Panc1 (cell line): Measurements from ENCODE around the gene RNF39. TPM values are rescaled to one million over a fixed set of nuclear protein-coding genes. Genes with fewer than 3 reads are reported as not detected.

Source experiments
- ATAC-seq: fragments of 200-7000 bp; cut with Tn5 transposase; 2 replicates; pipeline ENCODE4 v1.9.1; 2020; ENCODE audit warnings: mild to moderate bottlenecking, moderate library complexity
- BruUV-seq: library from RNA; stranded (reverse); fragments of 400-500 nt; replicated peaks from 2 replicates; lab custom pipeline; 2021; lab: Mats Ljungman, UMichigan
- CTCF ChIA-PET: fragments of 300-600 bp; sonication (Branson Sonifier 250); formaldehyde crosslinking; loops from one replicate; lab custom pipeline; 2022; ENCODE audit warnings: antibody characterized with exemption; lab: Charles Lee
- POLR2A ChIA-PET: fragments of 300-600 bp; sonication (Branson Sonifier 250); formaldehyde crosslinking; loops from one replicate; lab custom pipeline; 2022; ENCODE audit warnings: antibody characterized with exemption; lab: Charles Lee
- DNase-seq: peaks from one replicate; pipeline ENCODE4 v3.0.0-alpha.2; 2010; ENCODE audit warnings: low read depth, low spot score
- H3K27ac ChIP-seq: 2 replicates; pipeline ENCODE4 v1.5.1; 2011; ENCODE audit warnings: mild to moderate bottlenecking, low read length, inconsistent platforms
- H3K27me3 ChIP-seq: fragments of 200-500 bp; sonication (Bioruptor generic); 2 replicates; pipeline ENCODE4 v1.6.0; 2014; ENCODE audit warnings: low read length, inconsistent platforms; ENCODE audit not compliant: control insufficient read depth, insufficient read depth
- H3K36me3 ChIP-seq: fragments of 200-500 bp; sonication (Bioruptor generic); 2 replicates; pipeline ENCODE4 v1.5.1; 2014; ENCODE audit warnings: inconsistent platforms, mild to moderate bottlenecking, low read length, moderate library complexity; ENCODE audit not compliant: control insufficient read depth, insufficient read depth
- H3K4me1 ChIP-seq: 2 replicates; pipeline ENCODE4 v1.5.1; 2011; ENCODE audit warnings: inconsistent platforms, mild to moderate bottlenecking, low read length, moderate library complexity; ENCODE audit not compliant: control insufficient read depth, insufficient read depth
- H3K4me3 ChIP-seq, 2 experiments: 2 replicates each; pipeline ENCODE4 v1.5.1; 2011 to 2012; ENCODE audit warnings: low read depth in 2 of 2, low read length in 2 of 2, mild to moderate bottlenecking in 2 of 2, inconsistent platforms in 1 of 2, moderate library complexity in 1 of 2
- H3K9me3 ChIP-seq: fragments of 200-500 bp; sonication (Bioruptor generic); 2 replicates; pipeline ENCODE4 v1.5.1; 2014; ENCODE audit warnings: low read depth, mild to moderate bottlenecking, inconsistent platforms, low read length, moderate library complexity; ENCODE audit not compliant: control insufficient read depth, insufficient read depth
- CTCF ChIP-seq: fragments of 450-650 bp; IDR thresholded peaks from 2 replicates; pipeline ENCODE4 v1.5.1; 2017; ENCODE audit warnings: mild to moderate bottlenecking
- POLR2AphosphoS5 ChIP-seq: IDR thresholded peaks from 2 replicates; pipeline ENCODE4 v1.6.1; 2012; ENCODE audit warnings: mild to moderate bottlenecking, low read depth, low read length, moderate library complexity
- REST ChIP-seq, 2 experiments: IDR thresholded peaks; 2 replicates each; pipeline ENCODE4 v1.6.1; 2011 to 2012; ENCODE audit warnings: low read depth in 2 of 2, control low read depth in 1 of 2, low read length in 1 of 2, mild to moderate bottlenecking in 1 of 2, moderate library complexity in 1 of 2; ENCODE audit not compliant: insufficient read depth in 1 of 2
- SIN3A ChIP-seq: IDR thresholded peaks from 2 replicates; pipeline ENCODE4 v1.6.1; 2012; ENCODE audit warnings: low read depth, mild to moderate bottlenecking, low read length, moderate library complexity, borderline replicate concordance; ENCODE audit not compliant: insufficient read depth
- TCF7L2 ChIP-seq: IDR thresholded peaks from 2 replicates; pipeline ENCODE4 v1.6.1; 2011; ENCODE audit warnings: mild to moderate bottlenecking, low read depth, low read length, inconsistent platforms
- in situ Hi-C: cut with HindIII; loops from 2 replicates; pipeline ENCODE4 v1.10.0; 2016; ENCODE audit warnings: low sequenced_read_pairs, low pct_unique_long_range_greater_than_20kb
- intact Hi-C: fragments of 100-400 bp; cut with micrococcal nuclease; formaldehyde crosslinking; loops from one replicate; pipeline ENCODE4 v1.10.0; 2022; ENCODE audit not compliant: unreplicated experiment
- total RNA-seq: library from RNA; stranded (reverse); gene quantifications from one replicate; pipeline ENCODE4 v1.2.1, GENCODE V29; 2021; ENCODE audit not compliant: unreplicated experiment

Gene RNF39
- total RNA-seq, 1 experiment from 2014 or later = not detected

- H3K36me3 ChIP-seq = no peaks in the 10 kb centered on the region
- intact Hi-C loops = no loop called here
- BruUV-seq = no TSS peak
- H3K27ac ChIP-seq = no peak overlapping the region
- H3K27me3 ChIP-seq = no peaks in the 10 kb centered on the region
- ChIA-PET POLR2A (no interaction called here), CTCF (no interaction called here)
- no peaks in the 10 kb centered on the region for H3K9me3 ChIP-seq
- TF ChIP-seq SIN3A (no peak), POLR2AphosphoS5 (no peak), TCF7L2 (no peak), CTCF (no peak)
- no peak overlapping the region for H3K4me3 ChIP-seq
- ATAC-seq (no peak), DNase-seq (no peak)
- no peaks in the 10 kb centered on the region for H3K4me1 ChIP-seq
- in situ Hi-C loops = no loop called here
Measured at GRCh38 chr6:30022189-30022588, 53.4 kb downstream of the RNF39 start.

- no peaks in the 10 kb centered on the region for H3K9me3 ChIP-seq
- in situ Hi-C loops = no loop called here
- DNase-seq (no peak), ATAC-seq (no peak)
- H3K27ac ChIP-seq = no peak overlapping the region
- H3K4me3 ChIP-seq = no peak overlapping the region
- BruUV-seq = no TSS peak
- intact Hi-C loops = no loop called here
- H3K27me3 ChIP-seq = no peaks in the 10 kb centered on the region
- ChIA-PET POLR2A (interaction anchor here (0.7 kb wide), 1 partner anchor 354 kb away, joined by 3 read pairs; no protein-coding TSS in a partner anchor), CTCF (no interaction called here)
- TF ChIP-seq CTCF = no peak
- TF ChIP-seq SIN3A = no peak
- TF ChIP-seq POLR2AphosphoS5 = no peak
- no peak for TF ChIP-seq TCF7L2
- no peak for TF ChIP-seq REST (IDR thresholded peaks at IDR 0.05; ENCODE audit: insufficient read depth in 1 of 2, low read depth in 2 of 2, low read length in 1 of 2)
- no peaks in the 10 kb centered on the region for H3K4me1 ChIP-seq
- H3K36me3 ChIP-seq = no peaks in the 10 kb centered on the region
Measured at GRCh38 chr6:30020626-30021025, 54.9 kb downstream of the RNF39 start.

Other genes starting within 250 kb of the RNF39 start
- 0.62 TPM for gene HLA-G, start 247.9 kb downstream of the RNF39 start, total RNA-seq
- 397 TPM for gene HLA-A, start 133.2 kb downstream of the RNF39 start, total RNA-seq
- gene POLR1H, start 14.5 kb downstream of the RNF39 start, total RNA-seq = 24.9 TPM
- gene PPP1R11, start 8.6 kb downstream of the RNF39 start, total RNA-seq = 59.2 TPM
- gene TRIM31, start 37.3 kb upstream of the RNF39 start, total RNA-seq = not detected
- gene TRIM40, start 60.4 kb upstream of the RNF39 start, total RNA-seq = not detected
- gene TRIM10, start 85.4 kb upstream of the RNF39 start, total RNA-seq = not detected
- gene TRIM15, start 87.8 kb upstream of the RNF39 start, total RNA-seq = 0.13 TPM
- 44.8 TPM for gene TRIM26, start 137.6 kb upstream of the RNF39 start, total RNA-seq